ENCODE measurements around the gene POLR3E. TPM values are rescaled to one million over a fixed set of nuclear protein-coding genes. Genes with fewer than 3 reads are reported as not detected.

POLR3E gene
- total RNA-seq, 1 experiment from 2014 or later: 70.9 TPM

DNA sequence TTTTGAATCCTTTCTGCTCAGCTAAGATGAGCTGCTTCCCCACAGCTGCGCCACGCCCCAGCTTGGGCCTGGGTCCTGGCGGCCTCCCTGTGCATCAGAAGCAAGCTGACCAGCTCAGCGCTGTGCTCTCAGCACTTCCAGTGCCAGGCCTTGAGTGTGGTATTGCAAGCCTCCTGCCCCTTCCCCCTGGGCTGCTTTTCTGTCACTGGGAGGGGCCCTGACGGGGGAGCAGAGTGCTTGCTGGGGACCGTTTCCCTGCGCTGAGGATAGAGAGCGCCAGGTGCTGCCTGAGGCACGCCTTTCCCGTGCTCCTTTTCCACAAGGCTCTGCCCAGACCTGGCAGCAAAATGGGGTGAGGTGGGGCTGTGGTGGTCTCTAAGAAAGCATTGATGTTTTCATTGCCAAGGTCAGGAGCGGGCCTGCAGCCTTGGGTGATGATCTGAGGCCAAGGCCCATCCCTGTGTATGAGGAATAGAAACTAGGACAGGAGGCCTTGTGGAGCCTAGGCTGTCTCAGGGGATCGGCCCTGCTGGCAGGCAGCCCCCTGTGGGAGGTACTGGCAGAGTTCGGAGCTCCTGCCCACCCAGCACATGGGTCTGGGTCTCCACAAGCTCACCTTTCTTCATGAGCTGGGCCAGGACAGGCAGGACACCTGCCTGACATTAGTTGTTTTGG is 29.7 kb downstream of the POLR3E start:
- no peaks in the 10 kb centered on the region for H3K9me2 ChIP-seq (ENCODE audit: insufficient read depth)
- H3K27ac ChIP-seq: no peak overlapping the region
- no peak for DNase-seq
- peaks cover 18% of the 10 kb centered on the region; the same call in 1 of the 2 replicates for H3F3A ChIP-seq (ENCODE audit: insufficient read depth, low read depth)
- ChIA-PET POLR2A (ENCODE audit: unreplicated experiment) (no interaction called here), CTCF (interaction anchor here (0.9 kb wide), 1 partner anchor 70 kb away, joined by 3 read pairs; no protein-coding TSS in a partner anchor)
- H3K4me1 ChIP-seq (replicated peaks; ENCODE audit: insufficient read depth): no peaks in the 10 kb centered on the region
- TF ChIP-seq CTCF (conservative IDR thresholded peaks at IDR 0.05) (no peak), EZH2 (IDR thresholded peaks at IDR 0.05; ENCODE audit: low read depth) (no peak)
- peaks cover 19% of the 10 kb centered on the region for H4K20me1 ChIP-seq (ENCODE audit: insufficient read depth)
- no TSS peak for BruUV-seq (replicated peaks)
- peaks cover 9% of the 10 kb centered on the region for H3K36me3 ChIP-seq (ENCODE audit: low read depth)
- no peak overlapping the region for H3K4me3 ChIP-seq
- H2AFZ ChIP-seq: no peak overlapping the region
- no peaks in the 10 kb centered on the region for H3K9me3 ChIP-seq (ENCODE audit: insufficient read depth, low read depth)
- no peaks in the 10 kb centered on the region for H3K27me3 ChIP-seq (ENCODE audit: insufficient read depth, low read depth)
- intact Hi-C loops (cut with micrococcal nuclease; ENCODE audit: unreplicated experiment): no loop called here
- H3K4me2 ChIP-seq: no peak overlapping the region
- no peaks in the 10 kb centered on the region for H3K79me2 ChIP-seq (ENCODE audit: low read depth)

GRCh38 chr16:22327446-22327775 is 30.2 kb downstream of the POLR3E start:
- CTCF ChIA-PET: no interaction called here
- no peak for DNase-seq
- Histone ChIP-seq H3K36me3 (ENCODE audit: low read depth) (peaks cover 14% of the 10 kb centered on the region), H4K20me1 (ENCODE audit: insufficient read depth) (peaks cover 14% of the 10 kb centered on the region; the same call in 1 of the 2 replicates), H3K9me2 (ENCODE audit: insufficient read depth) (no peaks in the 10 kb centered on the region), H3K27me3 (ENCODE audit: insufficient read depth, low read depth) (no peaks in the 10 kb centered on the region), H3K27ac (no peak overlapping the region), H3K4me3 (no peak overlapping the region), H3F3A (ENCODE audit: insufficient read depth, low read depth) (peaks cover 18% of the 10 kb centered on the region; the same call in 1 of the 2 replicates), H3K79me2 (ENCODE audit: low read depth) (no peaks in the 10 kb centered on the region), H2AFZ (no peak overlapping the region), H3K4me1 (replicated peaks; ENCODE audit: insufficient read depth) (no peaks in the 10 kb centered on the region), H3K9me3 (ENCODE audit: insufficient read depth, low read depth) (no peaks in the 10 kb centered on the region), H3K4me2 (no peak overlapping the region)
- BruUV-seq (replicated peaks): no TSS peak
- POLR2A ChIA-PET (ENCODE audit: unreplicated experiment): interaction anchor here (0.7 kb wide), 1 partner anchor 95 kb away, joined by 10 read pairs; no protein-coding TSS in a partner anchor
- no peak for TF ChIP-seq CTCF (conservative IDR thresholded peaks at IDR 0.05)
- no peak for TF ChIP-seq EZH2 (IDR thresholded peaks at IDR 0.05; ENCODE audit: low read depth)
- intact Hi-C loops (cut with micrococcal nuclease; ENCODE audit: unreplicated experiment): no loop called here

- Histone ChIP-seq H3K4me2 (no peak overlapping the region), H3K9me2 (ENCODE audit: insufficient read depth) (no peaks in the 10 kb centered on the region), H3K4me3 (no peak overlapping the region), H3K27ac (no peak overlapping the region), H3F3A (ENCODE audit: insufficient read depth, low read depth) (peaks cover 18% of the 10 kb centered on the region; the same call in 1 of the 2 replicates), H3K27me3 (ENCODE audit: insufficient read depth, low read depth) (no peaks in the 10 kb centered on the region), H3K36me3 (ENCODE audit: low read depth) (peaks cover 17% of the 10 kb centered on the region), H4K20me1 (ENCODE audit: insufficient read depth) (peaks cover 14% of the 10 kb centered on the region; the same call in 1 of the 2 replicates), H3K79me2 (ENCODE audit: low read depth) (no peaks in the 10 kb centered on the region), H3K4me1 (replicated peaks; ENCODE audit: insufficient read depth) (no peaks in the 10 kb centered on the region), H3K9me3 (ENCODE audit: insufficient read depth, low read depth) (no peaks in the 10 kb centered on the region), H2AFZ (no peak overlapping the region)
- TF ChIP-seq EZH2 (IDR thresholded peaks at IDR 0.05; ENCODE audit: low read depth) (no peak), CTCF (conservative IDR thresholded peaks at IDR 0.05) (no peak)
- intact Hi-C loops (cut with micrococcal nuclease; ENCODE audit: unreplicated experiment): no loop called here
- ChIA-PET POLR2A (ENCODE audit: unreplicated experiment) (interaction anchor here (0.7 kb wide), 1 partner anchor 96 kb away, joined by 10 read pairs; no protein-coding TSS in a partner anchor), CTCF (no interaction called here)
- no TSS peak for BruUV-seq (replicated peaks)
- no peak for DNase-seq
Observed at GRCh38 chr16:22328081-22328725, 31.0 kb downstream of the POLR3E start.
